ENCODE data around the gene ANKRD7.

ANKRD7 gene

DNA sequence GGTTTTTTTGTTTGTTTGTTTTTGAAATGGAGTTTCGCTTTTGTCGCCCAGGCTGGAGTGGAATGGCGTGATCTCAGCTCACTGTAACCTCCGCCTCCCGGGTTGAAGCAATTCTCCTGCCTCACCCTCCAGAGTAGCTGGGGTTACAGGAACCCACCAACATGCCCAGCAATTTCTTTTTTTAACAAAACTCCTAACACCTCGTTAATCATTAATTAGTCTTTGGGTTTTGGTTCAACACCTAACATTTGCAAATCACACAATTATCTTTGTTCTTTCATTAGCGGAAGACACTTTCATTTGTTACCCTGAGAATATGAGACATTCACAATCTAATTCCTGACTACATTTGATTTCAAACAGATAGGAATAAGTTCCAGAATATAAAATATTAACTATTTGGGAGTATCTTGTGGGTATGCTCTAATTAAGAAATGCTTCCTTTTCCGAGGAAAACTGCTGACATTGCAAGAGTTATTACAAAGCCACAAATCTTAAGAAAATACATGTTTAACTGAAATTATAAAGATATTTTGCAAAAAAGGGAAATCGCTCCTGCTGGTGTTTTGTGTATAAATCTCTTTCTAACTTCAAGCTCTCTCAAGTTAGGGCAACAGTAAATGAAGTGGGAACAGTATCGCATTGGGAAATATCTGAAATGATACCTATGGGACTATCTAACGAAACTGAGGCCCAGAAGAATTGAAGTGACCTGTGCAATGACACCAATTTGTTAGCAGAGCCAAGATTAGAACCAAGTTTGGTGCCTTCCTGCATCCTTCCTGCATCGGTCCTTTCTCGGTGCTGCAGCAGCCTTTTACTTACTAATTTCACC is 41.7 kb upstream of the ANKRD7 start:
- H4K20me1 ChIP-seq (ENCODE audit: insufficient read depth, low read length): peaks cover 22% of the 10 kb centered on the region; the same call in 1 of the 2 replicates
- peaks cover 53% of the 10 kb centered on the region for H3K79me2 ChIP-seq (ENCODE audit: insufficient read depth, low read length)
- peaks cover 26% of the 10 kb centered on the region for H3K36me3 ChIP-seq (ENCODE audit: insufficient read depth, low read length)
- peak overlapping the region; percentile 52 to 73 for H3K4me3 ChIP-seq (ENCODE audit: low read depth in 1 of 2, low read length in 2 of 2)
- H3K4me1 ChIP-seq (ENCODE audit: insufficient read depth, low read length): peaks cover 43% of the 10 kb centered on the region
- peak overlapping the region; percentile 87 for H3K9ac ChIP-seq (ENCODE audit: low read depth, low read length)
- H3K9me3 ChIP-seq (ENCODE audit: insufficient read depth, low read length, severe bottlenecking): no peaks in the 10 kb centered on the region
- no peak for DNase-seq
- H3K27me3 ChIP-seq (ENCODE audit: insufficient read depth, low read length, poor library complexity): no peaks in the 10 kb centered on the region
- no peak for ATAC-seq (ENCODE audit: insufficient read depth, low read depth)
- peak overlapping the region; percentile 88 for H2AFZ ChIP-seq (ENCODE audit: low read depth, low read length)
- peak overlapping the region; percentile 98 for H3K27ac ChIP-seq (ENCODE audit: low read length)
- H3K4me2 ChIP-seq (ENCODE audit: insufficient read depth, low read length): peak overlapping the region; percentile 73
- TF ChIP-seq EZH2 (IDR thresholded peaks at IDR 0.05; ENCODE audit: borderline replicate concordance, low read depth, low read length, severe bottlenecking): no peak
- TF ChIP-seq, protein P1, sequence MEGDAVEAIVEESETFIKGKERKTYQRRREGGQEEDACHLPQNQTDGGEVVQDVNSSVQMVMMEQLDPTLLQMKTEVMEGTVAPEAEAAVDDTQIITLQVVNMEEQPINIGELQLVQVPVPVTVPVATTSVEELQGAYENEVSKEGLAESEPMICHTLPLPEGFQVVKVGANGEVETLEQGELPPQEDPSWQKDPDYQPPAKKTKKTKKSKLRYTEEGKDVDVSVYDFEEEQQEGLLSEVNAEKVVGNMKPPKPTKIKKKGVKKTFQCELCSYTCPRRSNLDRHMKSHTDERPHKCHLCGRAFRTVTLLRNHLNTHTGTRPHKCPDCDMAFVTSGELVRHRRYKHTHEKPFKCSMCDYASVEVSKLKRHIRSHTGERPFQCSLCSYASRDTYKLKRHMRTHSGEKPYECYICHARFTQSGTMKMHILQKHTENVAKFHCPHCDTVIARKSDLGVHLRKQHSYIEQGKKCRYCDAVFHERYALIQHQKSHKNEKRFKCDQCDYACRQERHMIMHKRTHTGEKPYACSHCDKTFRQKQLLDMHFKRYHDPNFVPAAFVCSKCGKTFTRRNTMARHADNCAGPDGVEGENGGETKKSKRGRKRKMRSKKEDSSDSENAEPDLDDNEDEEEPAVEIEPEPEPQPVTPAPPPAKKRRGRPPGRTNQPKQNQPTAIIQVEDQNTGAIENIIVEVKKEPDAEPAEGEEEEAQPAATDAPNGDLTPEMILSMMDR (IDR thresholded peaks at IDR 0.05; ENCODE audit: borderline replicate concordance, extremely low read depth, low read length, poor library complexity, severe bottlenecking): no peak

DNA sequence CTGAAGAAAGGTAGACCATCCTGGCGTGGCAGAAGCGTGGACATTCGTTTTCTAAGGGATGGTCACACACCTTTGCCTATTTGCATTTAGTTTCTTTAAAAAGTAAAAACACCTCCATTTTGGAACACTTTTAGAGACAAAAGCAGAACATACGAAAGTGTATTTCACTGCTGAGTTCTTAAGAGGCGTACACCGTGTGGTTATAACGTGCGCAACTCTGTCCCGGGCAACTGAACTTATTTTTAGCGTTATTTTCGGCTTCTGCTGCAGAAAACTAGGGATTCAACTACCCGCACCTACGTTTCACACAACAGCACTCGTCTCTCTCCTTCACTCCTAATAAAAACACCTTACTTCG is 41.1 kb upstream of the ANKRD7 start:
- H3K9me3 ChIP-seq (ENCODE audit: insufficient read depth, low read length, severe bottlenecking): no peaks in the 10 kb centered on the region
- peak overlapping the region; percentile 52 to 73 for H3K4me3 ChIP-seq (ENCODE audit: low read depth in 1 of 2, low read length in 2 of 2)
- H4K20me1 ChIP-seq (ENCODE audit: insufficient read depth, low read length): peaks cover 25% of the 10 kb centered on the region; the same call in 1 of the 2 replicates
- peaks cover 44% of the 10 kb centered on the region for H3K4me1 ChIP-seq (ENCODE audit: insufficient read depth, low read length)
- TF ChIP-seq, protein P1 (IDR thresholded peaks at IDR 0.05; ENCODE audit: borderline replicate concordance, extremely low read depth, low read length, poor library complexity, severe bottlenecking): no peak
- no peak for TF ChIP-seq EZH2 (IDR thresholded peaks at IDR 0.05; ENCODE audit: borderline replicate concordance, low read depth, low read length, severe bottlenecking)
- peaks cover 32% of the 10 kb centered on the region for H3K36me3 ChIP-seq (ENCODE audit: insufficient read depth, low read length)
- peak overlapping the region; percentile 73 for H3K4me2 ChIP-seq (ENCODE audit: insufficient read depth, low read length)
- ATAC-seq (ENCODE audit: insufficient read depth, low read depth) (peak; percentile 5), DNase-seq (peak; percentile 21)
- H3K79me2 ChIP-seq (ENCODE audit: insufficient read depth, low read length): peaks cover 59% of the 10 kb centered on the region
- peak overlapping the region; percentile 98 for H3K27ac ChIP-seq (ENCODE audit: low read length)
- no peaks in the 10 kb centered on the region for H3K27me3 ChIP-seq (ENCODE audit: insufficient read depth, low read length, poor library complexity)
- peak overlapping the region; percentile 87 for H3K9ac ChIP-seq (ENCODE audit: low read depth, low read length)
- H2AFZ ChIP-seq (ENCODE audit: low read depth, low read length): peak overlapping the region; percentile 88

DNA sequence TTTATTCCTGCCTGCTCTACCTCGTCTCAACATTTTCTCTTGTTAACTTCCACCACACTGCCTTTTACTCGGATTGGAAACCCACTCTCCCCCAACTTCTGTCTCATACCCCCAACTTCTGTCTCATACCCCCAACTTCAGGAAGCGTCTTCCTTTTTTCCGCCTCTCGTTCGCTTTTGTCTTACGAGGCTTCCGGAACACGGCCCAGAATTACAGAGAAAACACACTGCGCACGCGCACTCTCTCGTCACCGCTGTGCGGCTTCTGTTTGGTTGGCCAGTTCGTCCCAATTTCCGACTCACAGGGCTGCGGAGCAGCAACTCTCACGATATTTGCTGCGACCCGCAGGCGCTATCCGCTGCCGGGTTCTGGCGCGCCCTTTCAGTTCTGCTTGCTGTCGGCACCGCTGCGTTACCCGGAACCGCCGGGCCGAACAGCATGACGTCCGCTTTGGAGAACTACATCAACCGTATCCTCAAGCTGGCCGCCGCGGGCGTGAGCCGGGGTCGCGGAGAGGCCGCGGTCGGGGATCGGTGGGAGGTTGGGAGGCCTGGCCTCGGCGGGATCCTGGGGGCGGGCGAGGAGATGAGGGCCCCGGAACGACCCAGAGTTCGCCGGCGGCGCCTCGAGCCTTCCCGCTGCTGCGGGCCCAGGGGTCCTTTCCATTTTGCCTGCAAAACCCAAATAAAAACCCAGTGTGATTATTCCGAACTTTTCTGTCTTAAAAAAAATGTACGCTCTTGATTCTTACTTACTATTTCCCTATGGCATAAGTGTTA is 40.5 kb upstream of the ANKRD7 start, which contains the start of gene LSM8:
LSM8 (plus strand) TSS at position 379 of the 779 bp plus-strand sequence; CDS start at position 439, 60 bp downstream.
- H3K9me3 ChIP-seq (ENCODE audit: insufficient read depth, low read length, severe bottlenecking): no peaks in the 10 kb centered on the region
- H3K4me1 ChIP-seq (ENCODE audit: insufficient read depth, low read length): peaks cover 44% of the 10 kb centered on the region
- peak within 1 kb of the TSS; percentile 98 for H3K27ac ChIP-seq (ENCODE audit: low read length)
- ATAC-seq (ENCODE audit: insufficient read depth, low read depth) (peak; percentile 97), DNase-seq (peak; percentile 98)
- H3K36me3 ChIP-seq (ENCODE audit: insufficient read depth, low read length): peaks cover 38% of the 10 kb centered on the region
- peak within 1 kb of the TSS; percentile 52 to 73 for H3K4me3 ChIP-seq (ENCODE audit: low read depth in 1 of 2, low read length in 2 of 2)
- H3K79me2 ChIP-seq (ENCODE audit: insufficient read depth, low read length): peaks cover 65% of the 10 kb centered on the region
- peak within 1 kb of the TSS; percentile 87 for H3K9ac ChIP-seq (ENCODE audit: low read depth, low read length)
- H3K4me2 ChIP-seq (ENCODE audit: insufficient read depth, low read length): peak within 1 kb of the TSS; percentile 76
- peaks cover 25% of the 10 kb centered on the region; the same call in 1 of the 2 replicates for H4K20me1 ChIP-seq (ENCODE audit: insufficient read depth, low read length)
- H2AFZ ChIP-seq (ENCODE audit: low read depth, low read length): peak within 1 kb of the TSS; percentile 88
- TF ChIP-seq, protein P1 (IDR thresholded peaks at IDR 0.05; ENCODE audit: borderline replicate concordance, extremely low read depth, low read length, poor library complexity, severe bottlenecking): no peak
- H3K27me3 ChIP-seq (ENCODE audit: insufficient read depth, low read length, poor library complexity): no peaks in the 10 kb centered on the region

Data from DND-41 (cell line).